Stimulated activated CD4-positive, alpha-beta T cell treated with anti-CD3 and anti-CD28 coated beads, Interleukin-2, amount 100 ng/mL, for 4 hours (primary cell): ENCODE measurements around the gene TUBB2B.

Experiments
- DNase-seq: peaks from one replicate; pipeline ENCODE4 v3.0.0-alpha.2; 2020; ENCODE audit warnings: low read depth

Gene TUBB2B

DNA sequence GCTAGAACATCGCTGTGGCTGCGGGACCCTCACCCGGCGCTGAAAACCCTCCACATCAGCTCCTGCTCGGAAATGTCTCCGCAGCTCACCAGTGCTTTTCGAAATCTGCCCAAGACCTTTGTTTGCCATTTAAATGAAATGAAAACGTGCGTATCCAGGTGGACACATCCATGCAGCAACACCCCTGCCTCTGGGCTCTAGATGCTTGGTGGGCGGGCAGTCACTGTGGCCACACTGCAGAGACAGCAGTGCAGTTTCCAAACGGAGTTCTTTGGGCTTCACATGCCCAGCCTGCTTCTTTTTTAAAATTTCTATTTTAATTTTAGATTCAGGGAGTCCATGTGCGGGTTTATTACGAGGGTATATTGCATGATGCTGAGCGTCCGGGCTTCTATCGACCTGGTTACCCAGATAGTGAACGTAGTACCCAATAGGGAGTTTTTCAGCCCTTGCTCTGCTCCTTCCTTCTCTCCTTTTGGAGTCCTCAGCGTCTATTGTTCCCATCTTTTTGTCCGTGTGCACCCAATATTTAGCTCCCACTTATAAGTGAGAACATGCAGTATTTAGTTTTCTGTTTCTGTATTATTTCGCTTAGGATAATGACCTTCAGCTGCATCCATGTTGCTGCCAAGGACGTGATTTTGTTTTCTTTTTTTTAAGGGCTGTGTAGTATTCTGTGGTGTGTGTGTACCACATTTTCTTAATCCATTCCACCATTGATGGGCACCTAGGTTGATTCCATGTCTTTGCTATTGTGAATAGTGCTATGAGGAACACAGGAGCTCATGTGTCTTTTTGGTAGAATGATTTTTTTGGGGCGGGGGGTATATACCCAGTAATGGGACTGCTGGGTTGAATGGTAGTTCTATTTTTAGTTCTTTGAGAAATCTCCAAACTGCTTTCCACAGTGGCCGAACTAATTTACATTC is 4.8 kb upstream of the TUBB2B start:
- no peak for DNase-seq

DNA sequence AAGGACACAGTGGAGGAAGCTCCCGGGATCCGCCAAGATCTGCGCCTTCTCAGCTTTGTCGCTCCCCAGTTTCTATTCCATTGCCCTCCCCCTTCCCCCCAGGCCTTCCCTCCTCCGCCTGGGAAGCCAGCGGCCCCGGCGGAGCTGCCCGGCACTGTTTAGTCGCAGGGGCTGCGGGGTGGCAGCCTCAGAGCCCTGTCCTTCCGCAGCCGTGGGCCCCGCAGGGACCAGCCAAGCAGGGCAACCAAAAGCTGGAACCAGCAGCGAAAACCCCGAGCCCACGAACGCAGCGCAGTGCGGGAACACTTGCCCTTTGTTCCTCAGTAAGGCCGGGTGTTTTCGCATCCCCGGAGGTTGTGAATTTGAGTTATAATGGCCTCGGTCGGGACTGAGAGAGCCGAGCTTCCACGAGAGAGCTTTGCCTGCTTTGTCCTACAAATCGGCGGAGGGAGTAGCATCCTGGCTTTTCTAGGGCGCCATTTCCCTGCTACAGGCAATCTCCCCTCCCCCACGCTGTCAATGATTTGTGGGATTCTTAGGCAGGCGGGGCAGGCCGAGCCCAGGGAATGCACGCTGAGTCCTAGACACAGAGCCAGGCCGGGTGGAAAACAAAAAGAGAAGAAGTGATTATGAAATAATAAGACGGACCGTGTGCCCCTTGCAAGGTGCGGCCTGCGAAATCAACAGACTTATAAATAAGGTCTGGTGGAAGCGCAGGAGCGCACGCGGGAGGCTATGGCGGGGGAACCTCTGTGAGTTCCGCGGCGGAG is 4.0 kb upstream of the TUBB2B start:
- DNase-seq = no peak

DNA sequence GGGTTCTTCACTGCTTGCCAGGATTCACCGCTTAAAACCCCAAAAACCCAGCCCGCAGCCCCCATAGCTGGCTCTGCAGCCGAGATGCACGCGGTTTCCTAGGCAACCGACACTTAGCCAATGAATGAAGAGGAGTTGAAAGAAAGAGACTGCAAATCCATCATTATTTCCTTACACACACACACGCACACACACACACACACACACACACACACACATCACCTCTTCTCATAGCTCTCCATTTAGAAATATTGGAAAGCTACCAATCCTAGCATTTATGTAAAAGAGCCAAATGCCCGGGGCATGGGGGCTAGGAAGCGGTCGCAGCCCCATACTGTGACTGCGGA is 3.4 kb upstream of the TUBB2B start:
- no peak for DNase-seq

DNA sequence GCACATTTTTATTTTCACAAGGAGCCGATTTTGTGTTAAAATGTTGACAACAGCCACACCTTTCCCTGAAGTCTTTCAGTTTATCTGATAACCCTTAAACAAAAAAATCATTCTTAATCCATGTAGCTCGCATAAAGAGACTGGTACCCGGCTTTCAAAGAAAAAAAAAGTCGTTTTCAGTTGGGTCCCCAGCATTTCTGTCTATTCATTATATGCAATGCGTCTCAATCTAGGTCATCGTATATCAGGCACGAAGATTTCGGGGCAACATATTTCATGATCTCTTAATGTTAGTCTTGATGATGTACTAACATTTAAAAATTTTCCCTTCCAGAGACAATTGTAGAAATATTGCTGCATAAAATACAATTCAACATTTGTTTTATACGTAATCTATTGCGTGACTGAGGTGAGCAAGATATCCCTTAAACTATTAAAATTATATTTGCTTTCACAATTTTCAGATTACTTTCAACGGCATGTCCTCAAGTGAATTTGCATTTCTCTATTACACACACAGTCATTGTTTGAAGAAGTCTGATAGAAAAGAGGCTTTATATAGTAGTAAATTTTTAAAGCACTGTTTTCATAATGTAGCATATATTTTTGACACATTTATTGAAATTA is 2.9 kb upstream of the TUBB2B start:
- no peak for DNase-seq

DNA sequence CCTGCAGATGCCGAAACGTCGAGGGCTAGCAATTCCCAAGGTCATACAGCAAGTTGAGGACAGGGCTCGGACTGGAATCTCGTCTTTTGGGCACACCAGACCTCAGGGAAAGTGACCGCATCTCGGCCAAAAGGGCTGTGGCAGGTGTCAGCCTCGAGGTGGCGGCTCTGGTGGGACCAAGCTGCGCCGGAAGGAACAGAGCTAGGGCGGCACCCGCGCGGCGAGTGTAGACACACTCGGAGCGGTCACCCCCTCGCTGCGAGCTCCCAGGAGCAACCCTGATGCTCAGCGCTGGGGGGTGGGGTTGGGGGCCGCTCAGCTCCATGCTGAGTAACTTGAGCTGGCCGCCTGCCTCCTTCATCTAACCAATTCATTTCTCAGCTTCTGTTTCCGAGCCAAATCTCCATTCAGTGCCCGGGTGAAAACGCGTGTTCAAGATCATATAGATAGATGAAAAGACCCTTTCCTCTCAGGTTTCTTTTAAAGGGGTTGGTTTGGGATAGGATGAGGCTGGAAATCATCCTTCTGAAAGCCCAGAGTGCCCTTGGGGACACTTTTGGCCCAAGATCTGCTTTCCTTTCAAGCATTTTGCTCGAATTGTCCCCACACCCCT is 2.2 kb upstream of the TUBB2B start:
- DNase-seq = no peak

DNA sequence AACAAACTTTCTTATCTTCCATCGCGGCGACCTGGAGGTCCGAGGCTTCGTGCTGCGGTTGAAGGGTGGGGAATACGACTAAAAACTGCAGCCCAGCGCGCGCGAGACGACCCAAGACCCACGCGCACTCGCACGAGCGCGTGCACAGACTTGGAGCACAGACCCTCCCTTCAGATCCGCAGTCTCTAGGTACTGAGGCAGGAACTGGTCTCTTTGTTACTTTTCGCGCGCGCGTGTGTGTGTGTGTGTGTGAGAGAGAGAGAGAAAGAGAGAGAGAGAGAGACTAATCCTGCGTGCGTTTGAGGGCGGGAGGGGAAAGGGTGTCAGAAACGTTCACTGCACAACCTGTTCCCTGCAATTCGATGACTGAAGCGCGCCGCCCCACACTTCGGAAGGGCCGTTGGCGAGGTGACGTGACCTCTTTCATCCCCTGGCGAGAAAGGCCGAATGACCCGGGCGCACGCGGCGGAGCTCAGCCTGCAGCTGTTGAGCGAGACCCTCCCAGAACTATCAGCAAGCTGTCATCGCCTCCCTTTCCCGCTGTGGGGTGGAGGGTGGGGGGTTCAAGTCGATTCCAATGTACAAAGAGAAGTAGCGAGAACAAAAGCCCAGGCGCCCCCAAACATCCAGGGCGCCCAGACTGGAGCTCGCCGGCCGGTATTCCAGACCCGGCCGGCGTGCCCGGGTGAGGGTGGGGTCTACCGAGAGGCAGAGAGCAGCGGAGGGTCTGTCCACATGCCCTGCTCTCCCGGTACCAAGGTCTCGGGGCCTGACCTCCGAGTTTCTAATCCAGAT is 1.5 kb upstream of the TUBB2B start:
- no peak for DNase-seq

DNA sequence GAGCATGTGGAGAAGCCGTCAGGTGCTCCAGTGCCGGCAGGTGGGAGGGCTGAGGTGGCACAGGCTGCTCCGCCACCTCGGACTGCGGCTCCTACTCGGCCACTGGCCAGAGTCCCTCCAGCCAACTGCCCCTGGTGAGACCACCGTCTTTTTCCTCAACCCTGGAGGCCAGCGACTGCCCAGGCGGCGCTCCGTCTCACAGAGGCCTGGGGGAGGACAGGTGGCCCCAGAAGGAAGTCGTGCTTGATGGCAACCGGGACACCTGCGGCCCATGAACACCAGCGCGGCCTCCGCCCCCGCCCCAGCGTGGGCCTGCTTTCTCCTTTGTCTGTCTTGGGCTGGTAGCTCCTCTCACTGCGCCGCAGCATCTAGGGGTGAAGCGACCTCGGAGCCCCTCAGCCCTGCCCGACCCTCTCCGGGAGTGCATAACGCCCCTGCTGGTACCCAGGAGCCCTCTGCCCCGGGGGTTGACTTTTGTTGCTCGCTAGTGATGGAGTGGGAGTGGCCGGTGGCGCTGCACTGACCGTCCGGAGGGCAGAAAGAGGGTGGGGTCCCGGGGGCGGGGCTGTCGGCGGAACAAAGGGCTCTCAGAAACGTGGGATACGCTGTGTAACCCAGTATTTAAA is 706 bp upstream of the TUBB2B start:
- DNase-seq = no peak

DNA sequence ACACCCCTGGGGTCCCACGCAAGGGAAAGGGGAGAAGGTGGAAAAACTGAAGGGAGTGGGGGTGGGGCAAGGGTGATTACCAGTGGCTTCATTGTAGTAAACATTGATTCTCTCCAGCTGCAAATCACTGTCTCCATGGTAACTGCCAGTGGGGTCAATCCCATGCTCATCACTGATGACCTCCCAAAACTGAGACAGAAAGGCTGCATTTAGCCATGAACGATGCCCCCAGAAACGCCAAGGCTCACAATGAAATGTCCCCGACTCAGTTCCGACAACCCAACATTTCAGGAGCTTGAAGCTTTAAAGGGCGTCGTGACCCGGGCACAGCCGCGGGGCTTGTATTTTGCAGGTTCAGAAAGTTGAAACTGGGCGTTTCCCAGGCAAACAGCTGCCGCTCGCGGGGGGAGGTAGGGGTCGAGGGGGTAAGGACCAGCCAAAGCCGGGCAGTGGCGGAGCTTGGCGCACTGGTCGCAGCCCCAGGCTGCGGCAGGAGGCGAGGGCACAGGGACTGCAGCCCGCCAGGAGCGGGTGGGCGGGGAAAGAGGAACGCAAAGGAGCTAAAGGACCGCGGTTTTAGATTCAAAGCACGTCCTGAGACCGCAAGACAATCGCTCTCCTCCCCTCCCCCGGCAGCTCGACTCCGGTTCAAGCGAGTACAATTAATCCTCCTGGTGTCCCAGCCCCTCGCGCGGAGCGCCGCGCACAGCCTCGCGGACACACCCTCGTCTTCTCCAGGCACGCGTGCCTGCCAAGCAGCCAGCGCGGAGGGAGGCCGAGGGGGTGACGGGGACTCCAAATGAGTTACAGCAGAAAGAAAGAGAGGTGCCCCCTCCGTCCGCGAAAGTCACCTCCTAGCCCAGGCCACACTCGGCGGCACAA is 731 bp downstream of the TUBB2B start:
- DNase-seq = no peak

DNA sequence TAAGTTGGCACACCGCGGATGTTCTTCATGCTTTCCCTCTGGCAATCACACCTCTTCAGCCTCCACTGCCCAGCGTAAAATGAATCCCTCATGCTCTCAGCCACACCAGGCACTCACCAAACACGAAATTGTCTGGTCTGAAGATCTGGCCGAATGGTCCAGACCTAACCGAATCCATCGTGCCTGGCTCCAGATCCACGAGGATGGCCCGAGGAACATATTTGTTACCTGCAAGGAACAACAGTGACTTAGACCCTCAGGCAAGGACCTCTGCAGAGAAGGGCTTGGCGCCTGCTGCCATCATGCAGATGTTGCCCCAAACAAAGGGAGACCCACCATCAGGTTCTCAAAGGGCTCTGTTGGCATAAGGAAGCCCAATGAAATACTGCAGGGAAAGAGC is 1.4 kb downstream of the TUBB2B start:
- no peak for DNase-seq

DNA sequence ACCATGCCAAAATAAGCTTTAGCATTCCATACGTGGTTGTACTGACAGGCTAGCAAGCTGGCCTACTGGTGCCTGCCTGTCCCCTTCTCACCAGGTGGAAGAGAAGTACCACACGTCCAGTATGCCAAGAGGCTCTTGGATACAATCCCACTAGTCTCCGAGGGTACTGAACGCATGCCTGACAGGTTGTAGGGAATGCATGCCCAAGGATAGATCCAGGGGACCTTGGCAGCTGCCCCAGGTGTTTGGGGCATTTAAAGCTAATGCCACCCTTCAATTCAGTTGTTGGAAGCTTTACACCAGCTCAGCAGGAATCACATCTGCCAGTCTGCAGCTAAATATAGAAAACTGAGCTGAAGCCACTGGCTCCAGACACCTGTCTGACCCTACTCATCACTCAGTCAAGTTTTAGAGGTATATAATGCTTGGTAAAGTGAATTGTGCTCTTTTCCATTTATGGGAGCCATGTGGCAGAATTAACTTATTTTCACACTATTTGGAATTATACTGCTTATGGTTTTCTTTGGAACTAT is 4.9 kb downstream of the TUBB2B start:
- DNase-seq = no peak

DNA sequence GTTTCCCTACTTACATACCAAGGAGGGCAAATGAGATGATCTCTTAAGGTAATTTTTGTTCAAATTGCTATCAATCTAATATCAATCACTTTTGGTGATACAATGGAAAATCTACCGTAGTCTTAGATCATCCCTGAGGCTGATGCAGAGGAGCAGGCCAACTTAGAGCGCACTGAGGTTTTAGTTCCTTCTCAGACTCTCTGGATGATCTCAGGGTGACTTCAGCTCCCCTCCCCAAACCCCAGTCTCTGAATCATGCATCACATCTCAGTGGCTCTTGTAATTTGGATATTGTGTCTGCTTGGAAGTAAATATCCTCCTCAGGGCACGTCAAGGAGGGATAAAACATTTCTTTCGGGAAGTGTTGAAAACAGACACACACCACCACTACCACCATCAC is 5.9 kb downstream of the TUBB2B start:
- no peak for DNase-seq

DNA sequence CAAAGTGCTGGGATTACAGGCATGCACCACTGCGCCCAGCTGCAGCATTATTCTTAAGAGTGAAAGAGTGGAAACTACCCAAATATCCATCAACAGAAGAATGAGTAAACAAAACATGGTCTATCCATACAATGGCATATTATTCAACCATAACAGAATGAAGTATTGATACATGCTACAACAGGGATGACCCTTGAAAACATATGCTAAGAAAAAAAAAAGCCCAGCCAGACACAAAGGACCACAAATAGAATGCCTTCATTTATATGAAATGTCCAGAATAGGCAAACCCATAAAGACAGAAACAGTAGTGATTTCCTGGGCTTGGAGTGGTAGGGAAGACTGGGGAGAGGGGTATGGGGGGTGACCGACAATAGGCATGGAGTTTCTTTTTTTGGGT is 7.1 kb downstream of the TUBB2B start:
- no peak for DNase-seq

DNA sequence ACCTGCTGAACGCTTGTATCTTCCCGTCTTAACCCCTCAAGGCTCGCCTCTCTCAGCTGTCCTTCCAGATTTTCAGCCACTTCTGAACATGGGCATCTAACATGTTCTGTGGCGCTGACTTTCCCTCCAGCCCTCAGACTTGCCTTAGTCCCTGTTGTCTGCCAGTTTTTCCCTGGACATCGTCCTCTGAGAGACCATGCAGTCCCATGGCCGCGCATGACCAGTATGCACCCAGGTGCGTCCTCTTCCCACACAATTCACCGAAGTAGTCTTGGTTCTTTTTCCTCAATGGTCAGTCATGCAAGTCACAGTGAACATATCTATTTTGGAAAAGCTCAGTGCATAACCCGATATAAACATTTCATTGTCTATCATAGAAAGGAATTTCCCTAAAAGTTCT is 9.2 kb downstream of the TUBB2B start:
- DNase-seq = no peak

DNA sequence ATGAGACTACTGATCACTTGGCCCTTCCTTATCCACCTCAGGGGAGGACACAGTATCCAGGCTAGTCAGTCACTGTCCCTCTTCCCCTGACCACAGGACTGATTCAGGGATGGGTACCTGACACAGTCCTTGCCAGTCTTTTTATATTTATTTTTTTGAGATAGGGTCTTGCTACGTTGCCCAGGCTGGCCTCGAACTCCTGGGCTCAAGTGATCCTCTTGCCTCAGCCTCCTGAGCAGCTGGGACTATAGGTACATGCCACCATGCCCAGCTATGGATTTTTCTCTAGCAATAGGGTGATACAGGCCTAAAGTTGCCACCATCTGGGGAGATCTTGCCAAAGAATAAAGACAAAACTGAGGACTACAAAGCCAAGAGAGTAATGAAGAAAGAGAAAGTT is 10.2 kb downstream of the TUBB2B start:
- DNase-seq = no peak

DNA sequence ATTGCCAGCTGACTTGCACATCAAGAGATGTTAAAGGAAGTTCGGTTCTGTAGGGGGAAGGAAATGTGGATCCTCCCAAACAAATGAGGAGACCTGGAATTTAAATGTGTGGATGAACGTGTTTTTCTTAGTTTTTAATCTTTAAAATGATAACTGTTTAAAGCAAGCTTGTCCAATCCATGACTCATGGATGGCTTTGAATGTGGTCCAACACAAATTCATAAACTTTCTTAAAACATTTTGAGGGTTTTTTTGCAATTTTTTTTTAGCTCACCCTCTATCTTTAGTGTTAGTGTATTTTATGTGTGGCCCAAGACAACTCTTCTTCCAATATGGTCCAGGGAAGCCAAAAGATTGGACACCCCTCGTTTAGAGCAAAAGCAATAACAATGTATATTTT is 12.6 kb downstream of the TUBB2B start:
- DNase-seq = no peak

DNA sequence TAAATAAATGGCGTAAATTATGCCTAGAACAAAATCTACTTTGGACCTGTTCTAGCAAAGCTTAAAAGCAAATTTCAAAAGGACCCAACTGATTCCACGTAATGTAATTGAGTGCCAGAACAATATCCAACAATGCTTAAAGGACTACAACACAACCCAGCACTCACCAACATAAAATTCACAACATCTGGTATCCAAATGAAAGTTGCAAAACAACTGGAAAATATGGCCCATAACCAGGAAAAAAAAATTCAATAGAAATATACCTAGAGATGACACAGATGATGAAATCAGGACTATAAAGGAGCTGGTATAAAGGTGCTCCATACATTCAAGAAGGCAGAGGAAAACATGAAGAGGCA is 14.1 kb downstream of the TUBB2B start:
- no peak for DNase-seq

DNA sequence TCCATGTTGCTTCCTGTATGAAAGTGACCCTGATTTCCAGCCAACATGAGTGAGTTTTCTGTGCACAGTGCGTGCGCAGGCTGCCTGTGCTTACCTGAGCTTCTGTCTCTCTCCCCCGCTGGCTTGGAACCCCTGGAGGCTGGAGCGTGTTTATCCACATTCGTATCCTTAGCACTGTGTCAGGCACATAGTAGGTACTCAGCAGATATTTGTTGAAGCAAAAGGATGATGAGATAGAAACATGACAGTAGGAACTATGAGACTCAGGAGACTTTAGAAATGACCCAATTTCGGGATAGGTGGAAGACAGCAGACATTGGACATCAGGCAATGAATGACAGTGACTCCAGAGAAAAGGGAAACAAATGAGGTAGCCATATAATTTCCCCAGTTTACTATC is 15.2 kb downstream of the TUBB2B start:
- no peak for DNase-seq

DNA sequence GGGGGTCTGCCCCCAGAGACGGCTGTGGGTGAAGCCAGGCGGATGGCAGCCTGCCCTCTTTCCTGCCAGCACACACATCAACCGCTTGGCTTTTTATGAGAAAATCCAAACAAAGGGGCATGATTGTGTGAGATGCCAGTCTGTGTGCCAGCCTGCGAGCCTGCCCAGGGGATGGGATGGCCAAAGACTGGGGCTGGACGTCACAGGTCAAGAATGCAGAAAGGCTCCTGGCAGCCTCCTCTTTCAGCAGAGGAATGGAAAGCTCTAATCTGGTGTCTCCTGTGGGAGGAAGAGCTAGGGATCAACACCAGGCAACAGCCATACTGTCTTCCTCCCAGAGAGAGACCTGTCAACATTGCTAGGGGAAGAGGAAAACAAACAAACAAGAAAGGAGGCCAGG is 15.8 kb downstream of the TUBB2B start:
- DNase-seq = no peak

DNA sequence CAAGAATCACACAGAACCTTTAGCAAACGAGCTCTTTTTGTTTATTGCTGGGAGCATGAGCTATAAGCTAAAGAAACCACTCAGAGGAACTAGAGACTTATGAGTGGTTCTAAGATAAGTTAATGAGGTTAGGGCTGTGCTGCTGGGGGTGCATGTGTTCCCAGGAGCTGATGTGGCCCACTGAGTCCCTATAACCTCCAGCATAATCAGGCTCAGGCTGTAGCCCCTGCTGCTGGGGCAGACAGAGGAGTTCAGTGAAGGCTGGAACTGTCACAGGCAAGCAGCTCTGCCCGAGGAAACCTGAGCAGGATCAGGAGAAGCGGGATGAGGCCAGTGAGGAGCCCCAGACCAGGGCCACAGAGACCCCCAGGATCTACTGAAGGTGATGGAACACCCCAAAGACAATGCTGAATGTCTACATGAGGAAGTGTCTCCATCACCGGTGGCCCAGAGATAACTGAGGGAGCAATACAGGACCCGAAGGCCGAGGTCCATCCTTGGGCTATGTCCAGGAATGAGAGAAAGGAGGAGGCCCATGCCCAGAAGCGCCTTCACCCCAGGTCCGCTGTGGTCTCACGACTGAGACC is 17.3 kb downstream of the TUBB2B start:
- no peak for DNase-seq
